ENCODE data around the gene LHFPL3.

- TF ChIP-seq CTCF (IDR thresholded peaks at IDR 0.05) (no peak), POLR2A (IDR thresholded peaks at IDR 0.05; ENCODE audit: low read depth) (no peak)
Measured at GRCh38 chr7:104306793-104307192, 21.6 kb upstream of the LHFPL3 start.

All from esophagus muscularis mucosa (tissue), 3 donors.